DOHH2 (cell line): ENCODE data around the gene GATA2.

Experiments used
- EZH2phosphoT487 ChIP-seq: fragments of 200-600 bp; sonication (generic); IDR thresholded peaks from 2 replicates; pipeline ENCODE4 v1.6.1; 2017; ENCODE audit warnings: borderline replicate concordance, mild to moderate bottlenecking, antibody characterized with exemption, low read length, moderate library complexity, mixed read lengths
- TF ChIP-seq, protein P1 (sequence below): fragments of 200-600 bp; sonication (generic); IDR thresholded peaks from one replicate; pipeline ENCODE4 v1.5.1; 2014; ENCODE audit warnings: antibody characterized with exemption, mild to moderate bottlenecking, low read depth, low read length; ENCODE audit not compliant: poor library complexity, severe bottlenecking

DNA sequence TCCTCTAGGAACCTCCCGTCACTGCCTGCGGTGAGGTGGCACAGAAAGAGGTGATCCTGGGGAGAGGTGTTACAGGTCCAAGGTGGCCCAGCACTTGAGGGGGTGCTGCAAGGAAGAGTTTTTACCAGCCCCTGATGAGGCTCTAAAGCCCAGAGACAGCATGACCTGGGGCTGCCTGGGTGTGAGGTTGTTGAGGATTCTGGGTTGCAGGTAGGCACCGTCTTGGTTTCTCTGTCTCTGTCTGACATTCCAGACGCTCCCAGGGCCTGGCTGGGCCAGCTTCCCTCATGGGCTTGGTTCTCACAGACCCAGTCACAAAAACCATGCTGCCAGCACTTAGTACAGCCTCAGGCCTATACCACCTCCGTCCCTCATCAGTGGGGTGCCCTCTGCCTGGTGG, 57.4 kb downstream of the GATA2 start:
- TF ChIP-seq, protein P1, sequence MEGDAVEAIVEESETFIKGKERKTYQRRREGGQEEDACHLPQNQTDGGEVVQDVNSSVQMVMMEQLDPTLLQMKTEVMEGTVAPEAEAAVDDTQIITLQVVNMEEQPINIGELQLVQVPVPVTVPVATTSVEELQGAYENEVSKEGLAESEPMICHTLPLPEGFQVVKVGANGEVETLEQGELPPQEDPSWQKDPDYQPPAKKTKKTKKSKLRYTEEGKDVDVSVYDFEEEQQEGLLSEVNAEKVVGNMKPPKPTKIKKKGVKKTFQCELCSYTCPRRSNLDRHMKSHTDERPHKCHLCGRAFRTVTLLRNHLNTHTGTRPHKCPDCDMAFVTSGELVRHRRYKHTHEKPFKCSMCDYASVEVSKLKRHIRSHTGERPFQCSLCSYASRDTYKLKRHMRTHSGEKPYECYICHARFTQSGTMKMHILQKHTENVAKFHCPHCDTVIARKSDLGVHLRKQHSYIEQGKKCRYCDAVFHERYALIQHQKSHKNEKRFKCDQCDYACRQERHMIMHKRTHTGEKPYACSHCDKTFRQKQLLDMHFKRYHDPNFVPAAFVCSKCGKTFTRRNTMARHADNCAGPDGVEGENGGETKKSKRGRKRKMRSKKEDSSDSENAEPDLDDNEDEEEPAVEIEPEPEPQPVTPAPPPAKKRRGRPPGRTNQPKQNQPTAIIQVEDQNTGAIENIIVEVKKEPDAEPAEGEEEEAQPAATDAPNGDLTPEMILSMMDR: no peak
- TF ChIP-seq EZH2phosphoT487: no peak
